GM19438 (cell line): ENCODE data around the gene ARHGEF6.
A peak's percentile ranks its signal among the peaks of the same experiment; 100 is the strongest.
"Not testable (repeated sequence)": the region's sequence is repeated elsewhere in the genome, so short reads cannot be mapped to it uniquely, and the experiment has no call there.

Source experiments
- ATAC-seq: cut with Tn5 transposase; IDR thresholded peaks from one replicate; pipeline ENCODE4 v1.9.1; 2021; ENCODE audit warnings: low read depth; ENCODE audit not compliant: unreplicated experiment

Gene ARHGEF6

GRCh38 chrX:136783159-136783558, 2.4 kb upstream of the ARHGEF6 start:
- ATAC-seq = no peak

GRCh38 chrX:136781180-136781797, 557 bp upstream of the ARHGEF6 start:
- ATAC-seq = no peak

DNA sequence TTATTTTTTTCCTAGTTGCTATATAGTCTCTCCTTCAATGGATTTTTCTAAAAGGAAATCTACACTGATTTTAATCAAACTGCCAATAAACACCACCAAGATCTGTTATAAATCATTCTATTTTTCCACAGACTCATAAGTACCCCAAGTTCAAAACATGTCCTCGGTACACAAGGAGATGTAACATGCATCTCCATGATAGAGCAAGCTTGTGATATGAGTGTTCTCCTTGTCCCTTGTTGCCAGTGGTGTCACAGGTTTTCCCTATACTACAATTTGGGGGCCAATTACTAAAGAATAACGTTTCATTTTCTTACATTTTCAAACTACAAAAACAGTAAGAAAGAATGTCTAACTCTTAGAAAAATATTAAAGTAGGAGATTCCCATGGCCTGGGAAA, 491 bp downstream of the ARHGEF6 start:
- ATAC-seq = no peak

DNA sequence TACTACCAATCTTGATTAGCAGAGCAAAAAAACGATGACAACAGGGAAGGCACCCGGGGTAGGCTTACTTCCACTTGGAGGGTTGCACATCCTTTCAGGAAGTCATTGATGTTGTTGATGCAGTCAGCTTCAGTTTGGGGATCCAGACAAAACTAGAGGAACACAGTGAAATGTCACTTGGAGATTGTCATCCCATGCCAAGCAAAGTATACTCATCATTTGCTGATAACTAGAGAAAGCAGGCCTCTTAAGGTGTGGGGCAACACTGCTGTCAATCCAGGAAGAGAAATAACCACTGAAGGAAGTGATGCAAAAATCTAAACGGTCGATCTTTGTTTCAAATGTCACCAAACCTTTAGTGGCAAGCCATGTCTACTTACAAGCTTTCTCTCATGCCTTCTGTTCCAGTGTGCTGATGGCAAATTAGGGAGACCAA, 1.4 kb downstream of the ARHGEF6 start:
- ATAC-seq = no peak

- ATAC-seq = no peak
Measured at GRCh38 chrX:136778916-136779315, 1.8 kb downstream of the ARHGEF6 start.

- ATAC-seq = no peak
Measured at GRCh38 chrX:136778020-136778419, 2.7 kb downstream of the ARHGEF6 start.

DNA sequence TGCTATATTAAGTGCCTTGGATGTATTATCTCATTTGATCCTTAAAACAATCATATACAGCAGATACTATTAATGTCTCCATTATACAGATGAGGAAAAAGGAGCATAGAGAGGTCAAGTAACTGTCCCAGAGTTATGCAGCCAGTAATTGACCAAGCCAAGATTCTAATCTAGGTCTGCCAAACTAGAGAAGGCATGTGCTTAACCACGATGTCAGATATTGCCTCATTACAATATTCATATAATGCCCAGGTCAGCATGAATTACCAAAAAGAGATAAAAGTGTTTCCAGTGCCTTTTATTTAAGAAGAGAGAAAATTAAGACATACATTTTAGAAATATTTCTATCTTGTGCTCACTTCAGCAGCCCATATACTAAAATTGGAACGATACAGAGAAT, 7.1 kb downstream of the ARHGEF6 start:
- ATAC-seq = no peak

GRCh38 chrX:136771869-136772268, 8.9 kb downstream of the ARHGEF6 start:
- ATAC-seq = not testable (repeated sequence)

- no peak for ATAC-seq
Measured at GRCh38 chrX:136768469-136769084, 12.2 kb downstream of the ARHGEF6 start.

- peak; percentile 69 for ATAC-seq
Measured at GRCh38 chrX:136767104-136767941, 13.4 kb downstream of the ARHGEF6 start.

GRCh38 chrX:136766785-136767103, 14.0 kb downstream of the ARHGEF6 start:
- ATAC-seq = no peak

DNA sequence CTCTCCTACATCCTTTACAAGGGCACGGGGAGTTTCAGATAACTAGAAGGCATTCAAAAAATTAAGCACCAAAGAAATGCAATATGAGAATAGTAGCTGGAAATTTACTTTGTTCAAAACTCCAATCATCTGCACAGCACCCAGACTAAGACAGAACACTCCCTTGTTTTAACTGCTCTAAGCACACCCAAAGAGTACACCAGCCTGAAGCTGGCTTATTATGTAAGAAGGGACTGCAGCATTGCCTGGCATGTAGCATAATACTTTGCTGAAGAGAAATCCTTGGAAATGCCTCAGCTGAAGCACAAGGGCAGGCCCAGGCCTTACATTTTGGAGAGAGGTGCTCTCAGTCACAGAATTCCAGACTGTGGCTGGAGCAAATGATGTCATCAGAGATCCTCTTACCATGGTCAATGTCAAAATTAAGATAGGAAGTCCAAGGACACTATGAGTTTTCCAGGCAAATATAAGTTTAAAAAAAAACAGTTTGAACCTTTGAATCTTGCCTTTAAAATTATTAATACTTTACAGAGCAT, 14.8 kb downstream of the ARHGEF6 start:
- ATAC-seq = no peak

DNA sequence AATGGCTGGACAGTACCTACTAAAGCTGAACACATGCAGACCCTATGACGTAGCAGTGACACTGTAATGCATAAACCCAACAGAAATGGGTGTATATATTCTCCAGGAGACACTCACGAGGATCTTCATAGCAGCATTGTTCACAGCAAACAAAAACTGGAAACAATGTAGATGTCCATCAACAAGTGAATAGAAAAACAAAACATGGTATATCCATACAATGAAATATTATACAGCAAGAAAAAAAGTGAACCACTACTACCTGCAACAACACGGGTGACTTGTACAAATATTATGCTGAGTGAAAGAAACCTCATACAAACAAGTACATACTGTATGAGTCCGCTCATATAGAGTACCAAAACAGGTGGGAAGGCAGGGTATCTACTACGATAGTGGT, 16.5 kb downstream of the ARHGEF6 start:
- no peak for ATAC-seq

DNA sequence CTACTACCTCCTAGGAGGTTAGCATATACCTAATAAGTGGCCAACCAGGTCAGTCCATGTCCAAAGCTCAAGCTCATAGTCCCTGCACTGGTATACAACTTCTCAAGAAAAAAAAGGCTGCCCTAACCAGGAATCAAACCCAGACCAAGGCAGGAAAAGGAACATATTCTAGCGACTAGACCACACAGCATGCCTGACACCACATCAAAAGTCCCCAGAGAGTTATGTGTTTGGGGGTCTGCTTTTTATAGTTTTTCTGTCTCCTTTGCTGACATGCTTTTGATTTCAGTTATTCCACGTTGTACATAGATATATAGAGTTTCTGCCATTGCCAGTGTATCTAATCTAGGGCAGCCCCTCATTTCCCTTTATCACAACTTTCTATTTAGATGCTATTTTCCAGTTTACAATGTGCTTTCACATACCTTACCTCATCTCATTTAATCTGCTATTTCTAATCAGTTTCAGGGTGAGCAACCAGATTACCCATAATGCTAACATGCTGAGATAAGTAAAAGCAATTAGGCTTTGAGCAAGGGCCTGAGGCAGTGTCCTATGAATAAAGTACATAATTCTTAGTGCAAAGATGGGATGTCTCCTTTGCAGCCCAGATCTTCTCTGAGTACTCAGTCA, 17.8 kb downstream of the ARHGEF6 start:
- no peak for ATAC-seq

- ATAC-seq = no peak
Measured at GRCh38 chrX:136761421-136761820, 19.3 kb downstream of the ARHGEF6 start.

GRCh38 chrX:136759968-136760367, 20.8 kb downstream of the ARHGEF6 start:
- no peak for ATAC-seq

DNA sequence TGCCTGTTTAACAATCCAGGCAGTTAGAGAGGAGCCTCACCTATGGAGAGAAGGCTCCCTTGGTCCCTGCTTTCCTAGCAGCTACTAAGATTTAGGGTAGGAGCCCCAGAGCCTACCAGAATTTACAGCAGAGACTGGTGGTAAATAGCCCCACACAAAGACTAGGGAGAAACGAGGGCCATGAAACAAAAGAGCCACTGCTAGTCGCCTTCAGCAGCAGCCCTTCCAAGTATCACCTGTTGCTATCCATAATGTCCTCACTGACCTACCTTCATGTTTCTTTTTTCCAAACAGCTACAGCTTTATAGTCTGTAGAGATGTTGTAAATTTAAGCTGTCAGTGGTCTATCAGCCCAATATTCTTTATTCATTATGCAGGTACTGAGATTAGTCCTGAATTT, 25.3 kb downstream of the ARHGEF6 start:
- no peak for ATAC-seq

DNA sequence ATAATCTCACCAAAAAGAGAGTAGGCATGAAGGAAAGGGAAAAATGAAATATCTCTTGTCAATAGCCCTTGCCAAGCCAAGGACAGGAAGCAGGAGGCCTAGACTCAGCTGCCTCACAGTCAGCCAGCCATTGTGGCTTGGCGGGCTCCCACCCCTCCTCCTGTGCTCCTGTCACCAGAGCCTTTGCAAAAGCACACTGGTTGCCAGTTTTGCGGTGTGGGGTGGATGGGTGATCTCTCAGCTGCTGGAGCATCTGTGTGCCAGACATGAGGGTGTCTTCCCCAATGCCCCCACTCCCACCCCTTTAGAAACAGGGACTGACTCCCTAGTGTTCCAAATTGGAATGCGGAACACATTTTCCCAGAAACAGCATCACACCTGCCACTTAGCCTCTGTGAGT, 26.1 kb downstream of the ARHGEF6 start:
- ATAC-seq = no peak

GRCh38 chrX:136752796-136753195, 27.9 kb downstream of the ARHGEF6 start:
- ATAC-seq = no peak

GRCh38 chrX:136752346-136752745, 28.4 kb downstream of the ARHGEF6 start:
- ATAC-seq = no peak

GRCh38 chrX:136750364-136750763, 30.4 kb downstream of the ARHGEF6 start:
- ATAC-seq = no peak
